ENCODE measurements around the gene FUT8.

DNA sequence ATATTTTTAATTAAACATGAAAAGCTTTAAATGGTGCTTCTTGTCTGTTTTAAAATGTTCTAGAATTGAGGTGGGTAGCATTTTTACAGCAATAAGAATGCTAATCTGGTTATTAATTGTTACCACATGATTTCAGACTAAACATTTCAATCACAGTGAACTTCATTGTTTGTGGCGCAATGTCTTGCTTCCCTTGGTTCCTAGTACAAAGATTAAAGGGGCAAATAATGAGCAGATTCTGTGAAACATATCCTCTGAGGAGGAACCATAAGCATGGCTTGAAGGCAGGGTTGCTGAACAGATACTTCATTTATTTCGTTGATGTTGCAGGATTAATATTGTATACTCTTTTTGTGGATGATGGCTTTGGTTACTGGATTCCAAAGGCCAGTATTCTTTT, 162.1 kb downstream of the FUT8 start:
- TF ChIP-seq CTCF (IDR thresholded peaks at IDR 0.05 in 4 of 5, conservative IDR thresholded peaks at IDR 0.05 in 1 of 5) (no peak), POLR2A (IDR thresholded peaks at IDR 0.05) (no peak)

All from gastrocnemius medialis (tissue), 4 donors.